Spleen (tissue), 7 donors: ENCODE results near the gene ADD1.

ENCODE experiments used
- POLR2AphosphoS5 ChIP-seq, 3 donors: sonication (generic); formaldehyde crosslinking; IDR thresholded peaks; one replicate each; pipeline ENCODE4 v1.5.1; 2017; ENCODE audit warnings: antibody characterized with exemption in 3 of 3
- TF ChIP-seq, protein P1 (sequence below), 11 experiments: fragments of 200-600 bp in 7 of 11; fragments of 450-650 bp in 4 of 11; sonication (generic) in 4 of 11; IDR thresholded peaks in 8 of 11; conservative IDR thresholded peaks in 3 of 11; 1 replicate in 7 of 11; 2 replicates in 4 of 11; pipeline versions ENCODE4 v1.4.0 to v1.8.0; 2016 to 2021; ENCODE audit warnings: antibody characterized with exemption in 11 of 11, inconsistent platforms in 4 of 11, mild to moderate bottlenecking in 1 of 11
- donor health status: DM: no; HTN: no; CAD: no; lungs with moderate emphysema.
- donor health status: DM: no; HTN: no; CAD: no.
- donor health status: DM: no; HTN: no; CAD: no.

DNA sequence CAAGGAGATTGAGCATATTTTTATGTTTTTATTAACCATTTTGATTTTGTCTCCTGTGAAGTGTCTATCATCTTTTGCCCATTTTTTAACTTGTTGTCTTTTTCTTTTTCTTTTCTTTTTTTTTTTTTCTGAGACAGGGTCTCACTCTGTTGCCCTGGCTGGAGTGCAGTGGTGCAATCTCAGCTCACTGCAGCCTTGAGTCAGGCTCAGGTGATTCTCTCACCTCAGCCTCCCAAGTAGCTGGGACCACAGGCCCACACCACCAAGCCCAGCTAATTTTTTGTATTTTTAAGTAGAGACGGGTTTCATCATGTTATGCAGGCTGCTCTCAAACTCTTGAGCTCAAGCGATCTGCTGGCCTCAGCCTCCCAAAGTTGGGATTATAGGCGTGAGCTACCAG lies 4.6 kb upstream of the ADD1 start:
- TF ChIP-seq, protein P1, sequence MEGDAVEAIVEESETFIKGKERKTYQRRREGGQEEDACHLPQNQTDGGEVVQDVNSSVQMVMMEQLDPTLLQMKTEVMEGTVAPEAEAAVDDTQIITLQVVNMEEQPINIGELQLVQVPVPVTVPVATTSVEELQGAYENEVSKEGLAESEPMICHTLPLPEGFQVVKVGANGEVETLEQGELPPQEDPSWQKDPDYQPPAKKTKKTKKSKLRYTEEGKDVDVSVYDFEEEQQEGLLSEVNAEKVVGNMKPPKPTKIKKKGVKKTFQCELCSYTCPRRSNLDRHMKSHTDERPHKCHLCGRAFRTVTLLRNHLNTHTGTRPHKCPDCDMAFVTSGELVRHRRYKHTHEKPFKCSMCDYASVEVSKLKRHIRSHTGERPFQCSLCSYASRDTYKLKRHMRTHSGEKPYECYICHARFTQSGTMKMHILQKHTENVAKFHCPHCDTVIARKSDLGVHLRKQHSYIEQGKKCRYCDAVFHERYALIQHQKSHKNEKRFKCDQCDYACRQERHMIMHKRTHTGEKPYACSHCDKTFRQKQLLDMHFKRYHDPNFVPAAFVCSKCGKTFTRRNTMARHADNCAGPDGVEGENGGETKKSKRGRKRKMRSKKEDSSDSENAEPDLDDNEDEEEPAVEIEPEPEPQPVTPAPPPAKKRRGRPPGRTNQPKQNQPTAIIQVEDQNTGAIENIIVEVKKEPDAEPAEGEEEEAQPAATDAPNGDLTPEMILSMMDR (IDR thresholded peaks at IDR 0.05 in 8 of 11, conservative IDR thresholded peaks at IDR 0.05 in 3 of 11), result no peak
- TF ChIP-seq POLR2AphosphoS5 (IDR thresholded peaks at IDR 0.05), result no peak
